Measurements from ENCODE around the gene PDAP1.
A peak's percentile ranks its signal among the peaks of the same experiment; 100 is the strongest.
"Not testable (repeated sequence)": the region's sequence is repeated elsewhere in the genome, so short reads cannot be mapped to it uniquely, and the experiment has no call there.

PDAP1 gene

DNA sequence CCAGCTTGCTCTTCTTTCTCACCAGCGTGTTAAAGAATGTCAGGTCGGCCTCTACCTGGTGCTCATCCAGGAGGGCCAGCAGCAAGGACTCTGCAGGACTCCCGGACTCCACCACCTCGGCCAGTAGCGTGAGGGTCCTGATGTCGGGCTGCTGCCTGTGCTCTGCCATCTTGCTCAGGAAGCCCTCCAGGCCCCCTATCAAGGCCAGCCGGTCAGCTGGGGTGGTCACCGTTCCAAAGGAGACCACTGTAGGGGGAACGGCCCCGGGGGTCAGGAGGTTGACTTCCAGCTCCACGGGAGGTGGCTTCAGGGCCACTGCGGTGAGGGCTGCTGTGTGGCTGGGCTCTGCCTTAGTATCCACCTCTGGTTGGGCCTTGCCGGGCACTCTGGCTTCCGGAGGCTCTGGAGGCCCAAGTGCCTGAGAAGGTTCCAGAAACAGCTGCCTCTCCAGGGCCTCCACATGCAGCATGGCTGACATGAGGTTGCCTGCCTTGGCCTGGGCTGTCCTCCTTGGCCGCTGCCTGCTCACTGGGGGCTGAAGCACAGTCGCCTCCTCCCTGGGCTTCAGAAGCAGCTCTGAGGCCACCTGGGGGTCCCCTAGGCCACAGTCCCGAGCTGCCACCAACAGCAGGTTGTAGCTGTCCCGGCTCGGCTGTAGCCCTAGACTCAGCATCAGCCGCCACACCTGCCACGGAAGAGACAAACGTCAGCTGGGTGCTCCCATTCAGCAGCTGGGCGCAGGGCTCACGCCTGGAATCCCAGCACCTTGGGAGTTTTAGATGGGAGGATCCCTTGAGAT is 16.7 kb upstream of the PDAP1 start:
- no peak for DNase-seq

- no peak for DNase-seq
Observed at GRCh38 chr7:99422625-99423024, 14.2 kb upstream of the PDAP1 start.

- DNase-seq: no peak
Observed at GRCh38 chr7:99422186-99422585, 13.8 kb upstream of the PDAP1 start.

- DNase-seq: no peak
Observed at GRCh38 chr7:99420986-99421385, 12.6 kb upstream of the PDAP1 start.

DNA sequence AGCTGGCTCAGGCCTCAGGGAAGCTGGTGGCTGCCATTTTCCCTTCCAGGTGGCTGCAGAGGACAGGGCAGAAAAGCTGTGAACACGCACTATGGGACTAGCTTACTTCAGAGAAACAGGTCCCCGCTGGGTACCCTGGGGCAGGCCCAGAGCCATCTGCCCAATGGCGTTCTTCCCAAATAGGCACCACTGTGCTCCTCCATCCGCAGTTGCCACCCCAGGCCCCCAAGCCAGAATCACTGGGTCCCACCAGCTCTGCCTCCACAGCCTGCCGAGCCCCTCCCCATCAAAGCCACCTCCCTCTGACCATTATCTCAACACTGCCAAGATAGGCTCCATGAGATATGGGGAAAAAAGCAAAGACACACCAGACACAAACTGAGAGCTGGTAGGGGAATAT is 11.8 kb upstream of the PDAP1 start:
- no peak for DNase-seq

DNA sequence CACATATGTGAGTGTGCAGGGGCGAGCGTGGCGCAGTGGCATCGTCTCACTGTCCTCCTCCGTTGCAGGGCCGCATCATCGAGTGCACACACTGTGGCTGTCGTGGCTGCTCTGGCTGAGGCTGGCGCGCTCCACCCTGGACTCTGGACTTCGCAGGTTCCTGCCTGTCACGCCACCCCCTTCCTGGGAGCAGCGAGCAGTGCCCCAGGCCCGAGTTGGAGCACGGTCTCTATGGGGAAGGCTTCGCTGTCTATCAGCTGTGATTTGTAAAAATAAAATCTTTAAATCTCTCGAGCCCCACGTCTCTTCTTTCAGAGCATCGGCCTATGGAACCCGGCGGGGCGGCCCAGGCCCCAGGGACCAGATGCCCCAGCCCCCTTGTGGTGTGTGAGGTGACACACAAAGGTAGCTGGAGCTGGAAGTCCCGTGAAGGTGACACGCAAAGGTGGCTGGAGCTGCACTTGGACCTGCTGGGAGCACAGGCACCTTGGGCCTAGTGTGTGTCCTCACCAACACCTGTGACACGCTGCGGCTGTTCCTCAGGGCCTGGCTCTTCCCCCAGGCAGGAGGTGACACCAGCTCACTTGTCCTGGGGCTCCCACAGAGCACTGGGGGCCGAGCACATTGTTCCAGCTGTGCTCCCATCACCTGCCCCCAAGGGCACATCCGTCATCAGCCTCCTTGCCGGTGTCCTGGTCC is 11.1 kb upstream of the PDAP1 start:
- no peak for DNase-seq

DNA sequence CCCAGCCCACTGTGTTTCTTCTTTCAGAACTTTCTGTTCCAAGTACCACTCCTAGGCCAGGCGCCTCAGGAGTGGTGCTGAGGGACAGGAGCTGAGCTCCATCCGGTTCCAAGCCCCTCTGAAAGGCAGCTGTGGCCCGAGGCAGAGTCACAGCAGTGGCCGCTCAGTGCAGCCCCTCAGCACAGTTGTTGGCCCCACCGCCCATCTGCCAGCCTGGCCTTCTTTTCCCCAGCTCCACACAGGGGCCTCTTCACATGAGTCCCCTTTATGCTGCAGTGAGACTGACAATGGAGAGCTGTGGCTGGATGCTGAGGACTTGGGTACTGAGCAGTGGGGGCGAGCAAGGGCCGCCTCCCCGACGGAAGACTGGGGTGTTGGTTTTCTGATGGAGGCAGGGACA is 9.9 kb upstream of the PDAP1 start:
- no peak for DNase-seq

GRCh38 chr7:99415513-99416127 is 7.2 kb upstream of the PDAP1 start:
- DNase-seq: not testable (repeated sequence)

DNA sequence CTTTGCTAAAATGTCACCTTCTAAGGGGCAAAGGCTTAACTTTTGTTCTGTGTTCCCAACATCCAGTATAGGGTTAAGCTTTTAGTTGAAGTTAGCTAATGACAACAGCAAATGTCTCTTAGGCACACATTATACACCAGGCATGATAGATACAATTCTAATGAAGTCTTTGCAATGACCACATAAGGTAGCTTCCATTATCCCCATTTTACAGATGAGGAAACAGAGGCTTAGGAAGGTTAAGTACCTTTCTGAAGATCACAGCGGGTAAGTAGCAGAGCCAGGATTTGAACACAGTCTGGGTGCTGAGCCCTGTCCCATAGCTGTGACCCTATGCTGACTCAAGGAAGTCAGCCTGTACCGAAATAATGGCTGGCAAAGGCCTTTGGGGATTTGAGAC is 2.2 kb upstream of the PDAP1 start:
- no peak for DNase-seq

- no peak for DNase-seq
Observed at GRCh38 chr7:99409806-99410205, 1.4 kb upstream of the PDAP1 start.

- no peak for DNase-seq
Observed at GRCh38 chr7:99409192-99409572, 785 bp upstream of the PDAP1 start.

DNA sequence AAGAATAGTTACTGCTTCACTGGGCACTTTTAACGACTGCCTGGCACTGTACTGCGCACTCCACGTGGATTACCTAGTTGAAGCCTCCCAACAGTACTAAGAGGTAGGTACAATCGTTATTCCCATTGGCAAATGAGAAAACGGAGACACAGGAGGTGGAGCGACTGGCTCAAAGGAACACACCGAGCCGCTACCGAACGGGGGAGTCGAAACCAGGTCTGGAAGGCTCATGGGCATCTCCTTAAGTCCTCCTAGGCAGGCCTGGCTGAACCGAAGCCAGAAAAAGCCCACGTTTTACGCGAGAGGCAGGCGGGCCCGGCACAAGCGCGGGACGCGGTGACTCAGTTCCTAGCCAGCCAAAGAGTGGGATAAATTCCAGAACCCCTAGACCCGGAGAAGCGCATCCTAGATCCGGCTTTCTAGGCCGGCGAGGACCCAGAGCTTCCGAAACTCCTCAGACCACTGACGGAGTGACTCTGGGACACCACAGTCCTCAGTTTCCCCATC is 472 bp downstream of the PDAP1 start:
- DNase-seq: peak in 1 of 2 donors; percentile 61

DNA sequence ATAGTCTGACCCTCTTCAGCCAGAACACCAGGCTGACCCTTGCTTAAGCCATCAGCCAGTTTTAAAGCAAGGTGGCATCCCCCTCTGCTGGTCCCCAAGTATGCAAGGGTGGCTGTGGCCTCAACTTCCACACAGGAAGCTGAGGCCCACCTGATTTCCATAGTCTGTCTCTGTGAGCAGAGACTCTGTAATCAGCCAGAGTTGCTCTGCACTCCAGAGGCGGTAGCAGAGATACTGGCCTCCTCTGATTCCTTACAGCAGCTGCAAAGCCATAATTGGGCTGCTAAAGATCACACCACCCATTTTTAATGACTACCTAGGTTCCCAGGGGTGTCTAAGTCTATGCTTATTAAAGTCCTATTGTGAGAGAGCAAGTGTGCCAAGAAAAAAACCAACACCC is 1.8 kb downstream of the PDAP1 start:
- no peak for DNase-seq

DNA sequence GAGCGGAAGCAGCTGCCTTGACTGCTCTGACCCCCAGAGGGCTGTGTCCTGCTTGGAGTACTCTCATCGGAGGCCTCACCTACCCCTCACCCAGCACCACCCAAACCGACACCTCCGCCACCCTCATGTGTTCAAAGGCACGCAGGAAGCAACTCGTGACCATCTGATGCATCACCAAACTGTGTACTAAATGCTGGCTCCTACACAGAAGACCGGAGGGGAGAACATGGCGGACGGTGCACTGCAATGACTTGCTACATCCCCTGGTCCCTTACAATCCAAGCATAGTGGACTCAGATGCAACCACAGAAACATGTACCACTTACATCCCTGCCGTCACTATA is 3.4 kb downstream of the PDAP1 start:
- no peak for DNase-seq

DNA sequence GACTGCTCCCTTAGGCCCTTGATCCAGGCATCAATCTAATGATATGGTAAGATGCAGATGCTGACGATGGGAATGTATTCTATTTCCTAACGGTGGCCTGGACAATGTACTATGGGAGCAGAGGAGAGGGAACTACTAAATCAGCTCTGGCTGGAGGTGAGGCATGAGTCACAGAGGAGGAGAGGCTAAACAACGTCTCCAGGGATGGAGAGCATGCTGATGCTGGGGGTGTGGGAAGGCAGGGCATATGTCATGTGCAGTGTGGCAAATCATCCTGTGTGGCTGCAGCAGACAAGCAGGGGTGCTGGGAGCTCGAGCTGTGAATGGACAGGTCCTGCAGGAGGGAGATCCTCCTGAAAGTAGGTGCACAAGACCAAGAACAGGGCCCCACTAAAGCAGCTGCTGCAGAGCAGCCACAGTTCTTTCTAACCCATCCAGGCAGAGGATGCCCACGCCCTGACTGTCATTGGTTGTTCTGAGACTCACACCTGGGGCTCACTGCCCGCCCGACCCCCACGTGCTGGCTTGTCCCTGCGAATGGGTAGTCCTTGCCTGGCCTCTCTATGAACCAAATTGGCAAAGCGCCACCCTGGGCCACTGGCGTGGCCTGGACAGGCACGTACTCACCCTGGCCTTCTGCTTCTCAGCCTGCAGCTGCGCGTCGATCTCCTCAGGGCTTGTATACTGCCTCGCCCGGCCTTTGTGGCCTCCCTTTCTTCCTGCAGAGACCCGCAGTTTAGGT is 4.0 kb downstream of the PDAP1 start:
- DNase-seq: no peak

DNA sequence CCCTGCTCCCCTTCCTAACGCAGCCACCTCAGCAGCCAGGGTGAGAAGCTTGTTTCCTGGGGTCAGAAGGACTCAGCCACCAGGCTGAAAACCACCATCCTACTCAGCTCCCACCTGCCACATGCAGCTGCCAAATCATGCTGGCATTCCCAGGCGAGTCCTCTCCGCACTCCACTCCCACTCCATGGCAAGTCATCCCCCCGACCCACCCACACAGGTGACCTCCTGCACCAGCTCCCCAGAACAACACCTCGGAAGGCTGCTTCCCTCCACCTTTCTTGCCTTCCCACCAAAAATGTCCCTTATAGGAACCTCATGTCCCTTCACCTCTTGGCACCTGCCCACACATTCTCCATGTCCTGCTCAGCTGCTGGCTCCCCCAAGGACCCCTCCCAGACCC is 4.6 kb downstream of the PDAP1 start:
- DNase-seq: no peak

DNA sequence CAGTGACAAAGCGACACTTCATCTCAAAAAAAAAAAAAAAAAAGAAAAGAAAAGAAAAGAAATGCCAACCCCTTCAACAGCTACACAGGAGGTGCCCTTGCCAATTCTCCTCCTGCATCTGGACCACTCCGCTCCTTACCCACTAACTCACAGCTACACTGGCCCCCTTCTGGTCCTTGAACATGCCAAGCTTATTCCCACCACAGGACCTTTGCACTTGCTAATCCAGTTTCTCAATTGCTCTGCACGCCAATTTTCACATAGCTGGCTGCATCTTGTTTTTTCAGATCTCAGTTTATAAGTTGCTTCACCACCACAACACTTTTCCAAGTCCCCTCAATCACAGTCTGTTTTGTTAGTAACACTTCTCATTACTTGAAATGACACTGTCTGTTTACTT is 5.5 kb downstream of the PDAP1 start:
- no peak for DNase-seq

- no peak for DNase-seq
Observed at GRCh38 chr7:99399597-99399996, 8.8 kb downstream of the PDAP1 start.

DNA sequence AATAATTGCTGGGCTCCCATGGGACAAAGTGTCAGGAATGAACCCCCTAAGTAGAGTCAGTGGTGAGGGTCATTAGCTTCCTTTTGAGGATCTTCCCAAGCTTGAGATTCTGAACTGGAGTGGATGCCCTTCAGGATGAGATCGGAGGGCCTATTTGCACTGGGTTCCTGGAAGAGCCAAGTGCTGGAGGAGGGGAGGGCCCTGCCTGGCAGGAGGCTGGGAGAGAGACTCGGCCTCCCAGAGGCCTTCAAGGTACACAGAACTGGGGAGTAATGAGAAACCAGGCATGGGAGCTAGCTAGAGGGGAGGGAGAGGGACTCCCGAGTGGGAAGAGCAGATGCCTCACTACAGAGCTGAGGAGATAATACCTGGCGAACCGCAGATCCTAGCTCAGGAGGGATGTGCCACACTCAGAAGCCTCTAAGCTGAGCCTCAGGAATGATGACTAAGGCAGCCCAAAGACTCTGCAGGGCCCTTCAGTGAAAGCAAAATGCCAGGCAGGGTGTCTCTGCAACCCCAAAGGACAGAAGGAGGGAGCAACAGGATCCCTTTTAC is 9.4 kb downstream of the PDAP1 start:
- DNase-seq: no peak

- no peak for DNase-seq
Observed at GRCh38 chr7:99397297-99397983, 11.0 kb downstream of the PDAP1 start.

DNA sequence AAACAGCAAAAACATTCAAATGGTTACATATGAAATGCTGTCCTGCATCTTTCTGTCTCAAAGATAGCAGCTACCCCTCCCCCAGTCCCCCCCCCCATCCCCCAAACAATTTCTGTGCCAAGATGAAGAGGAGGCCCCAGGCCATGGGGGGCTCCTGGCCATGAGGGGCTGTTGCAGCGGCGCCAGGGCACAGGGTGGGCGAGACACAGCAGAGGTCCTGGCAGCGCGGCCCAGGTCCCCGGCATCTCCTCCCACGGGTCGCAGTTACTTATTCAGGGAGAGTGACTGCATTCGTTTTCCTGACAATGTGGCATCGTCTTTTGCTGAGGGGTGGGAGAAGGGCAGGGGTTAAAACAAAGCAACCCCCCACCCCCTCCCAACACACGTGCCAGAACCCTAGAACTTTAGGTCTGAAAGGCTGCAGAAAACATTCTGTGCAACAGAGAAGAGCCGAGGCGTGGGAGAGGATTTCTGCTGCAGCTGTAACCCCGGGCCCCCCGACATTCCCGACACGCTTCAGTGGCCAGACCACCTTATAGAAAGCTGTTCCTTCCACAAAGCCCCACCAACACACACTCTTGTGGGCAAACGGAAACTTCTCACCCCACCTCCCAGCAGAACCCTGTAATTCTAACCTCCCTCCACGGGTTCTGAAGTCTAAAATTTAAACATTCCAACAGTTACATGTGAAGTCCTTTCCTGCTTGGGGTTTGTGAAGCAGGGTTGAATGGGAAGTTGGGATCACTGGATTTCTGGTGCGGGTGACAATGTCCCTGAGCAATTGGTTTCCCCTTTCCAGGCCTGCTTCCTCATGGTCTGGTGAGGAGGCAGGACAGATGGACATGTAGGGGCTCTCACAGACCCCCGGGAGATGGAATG is 11.7 kb downstream of the PDAP1 start:
- no peak for DNase-seq
